Activated T-cell treated with anti-CD3 and anti-CD28 coated beads for 24 hours (primary cell): ENCODE data around the gene SACS.
A peak's percentile ranks its signal among the peaks of the same experiment; 100 is the strongest.
"Not testable (repeated sequence)": the region's sequence is repeated elsewhere in the genome, so short reads cannot be mapped to it uniquely, and the experiment has no call there.

Source experiments
- DNase-seq: peaks from one replicate; pipeline ENCODE4 v3.0.0-alpha.2; 2020; ENCODE audit warnings: low read depth

Gene SACS

GRCh38 chr13:23359882-23360281 lies 73.6 kb downstream of the SACS start:
- DNase-seq: no peak

- DNase-seq: no peak
These were observed 76.2 kb downstream of the SACS start for GRCh38 chr13:23357349-23357748.

GRCh38 chr13:23356368-23356767 lies 77.1 kb downstream of the SACS start:
- no peak for DNase-seq

GRCh38 chr13:23354520-23354919 lies 79.0 kb downstream of the SACS start:
- no peak for DNase-seq

- no peak for DNase-seq
These were observed 81.3 kb downstream of the SACS start for GRCh38 chr13:23352161-23352560.

GRCh38 chr13:23350009-23350408 lies 83.5 kb downstream of the SACS start:
- DNase-seq: no peak

GRCh38 chr13:23349161-23349897 lies 84.2 kb downstream of the SACS start:
- no peak for DNase-seq

- DNase-seq: no peak
These were observed 85.0 kb downstream of the SACS start for GRCh38 chr13:23348262-23349127.

GRCh38 chr13:23347601-23348000 lies 85.9 kb downstream of the SACS start:
- DNase-seq: no peak

GRCh38 chr13:23344931-23345595 lies 88.4 kb downstream of the SACS start:
- DNase-seq: no peak

- DNase-seq: no peak
These were observed 94.3 kb downstream of the SACS start for GRCh38 chr13:23339225-23339624.

- no peak for DNase-seq
These were observed 103.1 kb downstream of the SACS start for GRCh38 chr13:23330356-23330755.

- DNase-seq: no peak
These were observed 108.3 kb downstream of the SACS start for GRCh38 chr13:23325191-23325590.

GRCh38 chr13:23323946-23324709 lies 109.4 kb downstream of the SACS start:
- DNase-seq: no peak

- DNase-seq: no peak
These were observed 110.9 kb downstream of the SACS start for GRCh38 chr13:23322353-23323336.

- DNase-seq: peak; percentile 6
These were observed 111.8 kb downstream of the SACS start for GRCh38 chr13:23321535-23322241.

- DNase-seq: no peak
These were observed 112.5 kb downstream of the SACS start for GRCh38 chr13:23320926-23321534.

GRCh38 chr13:23319883-23320224 lies 113.6 kb downstream of the SACS start:
- DNase-seq: no peak

GRCh38 chr13:23314837-23315236 lies 118.7 kb downstream of the SACS start:
- not testable (repeated sequence) for DNase-seq

GRCh38 chr13:23292586-23292985 lies 140.9 kb downstream of the SACS start:
- no peak for DNase-seq
